T-helper 17 cell (primary cell): Measurements from ENCODE around the gene GTPBP1. TPM values are rescaled to one million over a fixed set of nuclear protein-coding genes. Genes with fewer than 3 reads are reported as not detected.

Source experiments
- ATAC-seq: fragments of 150-1000 bp; cut with Tn5 transposase; 2 replicates; pipeline ENCODE4 v1.10.0; 2021; ENCODE audit warnings: mild to moderate bottlenecking, moderate library complexity
- DNase-seq, 3 donors: peaks; one replicate each; pipeline versions ENCODE4 v3.0.0 to v3.0.0-alpha.2; 2020 to 2021
- H3K9me3 ChIP-seq: one replicate; pipeline ENCODE4 v1.7.0; 2013; ENCODE audit warnings: low read length, mild to moderate bottlenecking; ENCODE audit not compliant: control insufficient read depth, poor library complexity, severe bottlenecking
- H3K27ac Mint-ChIP-seq: one replicate; pipeline ENCODE4 v1.8.0; 2022; ENCODE audit warnings: mild to moderate bottlenecking, moderate library complexity, mixed read lengths
- H3K27me3 Mint-ChIP-seq: one replicate; pipeline ENCODE4 v1.8.0; 2022; ENCODE audit warnings: mixed read lengths
- H3K36me3 Mint-ChIP-seq: one replicate; pipeline ENCODE4 v1.8.0; 2022; ENCODE audit warnings: low read depth, mixed read lengths
- H3K4me1 Mint-ChIP-seq: one replicate; pipeline ENCODE4 v1.8.0; 2022; ENCODE audit warnings: mild to moderate bottlenecking, mixed read lengths
- H3K4me3 Mint-ChIP-seq: one replicate; pipeline ENCODE4 v1.8.0; 2022; ENCODE audit warnings: mild to moderate bottlenecking, moderate library complexity, mixed read lengths
- total RNA-seq, 4 donors: library from RNA in 2 of 4; stranded (reverse) in 2 of 4; gene quantifications; one replicate each; pipeline ENCODE4 v1.2.3 and lab custom pipeline; 2022 to 2026

Gene GTPBP1
- total RNA-seq (100 to 1,000 TPM; 220 to 235 TPM), total RNA-seq (lab: John Stamatoyannopoulos, UW) (144 to 236 reads per million in 2 donors)

- Mint-ChIP-seq H3K36me3 (peaks cover 2% of the 10 kb centered on the region), H3K27ac (peak within 1 kb of the TSS; percentile 92), H3K4me3 (peak within 1 kb of the TSS; percentile 94), H3K27me3 (no peaks in the 10 kb centered on the region), H3K4me1 (peaks cover 44% of the 10 kb centered on the region)
- ATAC-seq (peak; percentile 81), DNase-seq (peak; percentile 88 to 95 (median 89))
- no peaks in the 10 kb centered on the region for H3K9me3 ChIP-seq
These were observed at the start of gene GTPBP1 for GRCh38 chr22:38705235-38706100. GTPBP1 (plus strand) TSS chr22:38705944; CDS start chr22:38705956, 12 bp downstream.

DNA sequence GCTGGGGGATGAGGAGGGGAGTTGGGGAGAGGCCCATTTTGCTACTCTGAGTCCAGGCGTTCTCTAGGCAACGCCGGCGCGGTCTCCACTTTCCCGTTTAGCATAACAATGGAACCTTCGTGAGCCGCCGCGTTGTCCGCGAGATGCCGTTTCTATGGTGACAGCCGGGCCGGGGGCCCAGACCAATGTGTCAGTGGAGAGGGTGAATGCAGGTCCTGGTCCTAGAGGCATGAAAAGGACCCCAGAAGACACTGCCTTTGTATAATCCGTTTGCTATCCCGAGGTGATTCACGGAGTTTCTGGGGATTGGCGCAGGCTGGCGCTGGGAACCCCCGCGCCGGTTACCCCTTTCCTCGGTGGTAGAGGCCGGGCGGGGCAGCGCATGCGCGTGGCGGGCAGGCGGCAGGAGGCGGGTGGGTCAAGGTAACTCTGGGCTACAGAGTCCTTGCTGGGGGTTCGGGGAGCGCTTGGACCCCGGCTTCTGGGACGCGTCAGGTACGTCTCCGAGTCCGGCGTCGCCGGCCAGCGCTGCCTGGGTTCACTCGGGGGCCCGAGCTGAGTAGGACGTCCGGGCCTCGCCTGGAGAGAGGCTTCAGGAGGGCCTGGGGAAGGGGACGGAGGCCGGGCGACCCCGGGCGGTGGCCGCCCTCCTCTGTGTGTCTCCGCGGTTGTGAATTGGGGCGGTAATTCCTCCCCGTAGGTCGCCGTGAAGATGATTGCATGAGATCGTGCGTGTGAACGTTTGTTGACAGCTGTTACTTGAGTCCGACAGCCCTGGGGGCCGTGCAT, 49.3 kb upstream of the GTPBP1 start, which contains the start of the genes CBY1 and FAM227A:
Gene CBY1, plus strand, starts transcription at position 383 of the 789 bp plus-strand sequence. CDS start 11,417 bp downstream, outside the sequence.
Gene FAM227A, minus strand, starts transcription at position 137 of the 789 bp plus-strand sequence. CDS start 6,224 bp downstream, outside the sequence.
- DNase-seq (peak; percentile 81 to 86 (median 82)), ATAC-seq (peak; percentile 87)
- no peaks in the 10 kb centered on the region for H3K9me3 ChIP-seq
- H3K27ac Mint-ChIP-seq = peak within 1 kb of the TSS; percentile 96
- no peaks in the 10 kb centered on the region for H3K36me3 Mint-ChIP-seq
- H3K4me3 Mint-ChIP-seq = peak within 1 kb of the TSS; percentile 94
- peaks cover 17% of the 10 kb centered on the region for H3K4me1 Mint-ChIP-seq
- H3K27me3 Mint-ChIP-seq = no peaks in the 10 kb centered on the region

DNA sequence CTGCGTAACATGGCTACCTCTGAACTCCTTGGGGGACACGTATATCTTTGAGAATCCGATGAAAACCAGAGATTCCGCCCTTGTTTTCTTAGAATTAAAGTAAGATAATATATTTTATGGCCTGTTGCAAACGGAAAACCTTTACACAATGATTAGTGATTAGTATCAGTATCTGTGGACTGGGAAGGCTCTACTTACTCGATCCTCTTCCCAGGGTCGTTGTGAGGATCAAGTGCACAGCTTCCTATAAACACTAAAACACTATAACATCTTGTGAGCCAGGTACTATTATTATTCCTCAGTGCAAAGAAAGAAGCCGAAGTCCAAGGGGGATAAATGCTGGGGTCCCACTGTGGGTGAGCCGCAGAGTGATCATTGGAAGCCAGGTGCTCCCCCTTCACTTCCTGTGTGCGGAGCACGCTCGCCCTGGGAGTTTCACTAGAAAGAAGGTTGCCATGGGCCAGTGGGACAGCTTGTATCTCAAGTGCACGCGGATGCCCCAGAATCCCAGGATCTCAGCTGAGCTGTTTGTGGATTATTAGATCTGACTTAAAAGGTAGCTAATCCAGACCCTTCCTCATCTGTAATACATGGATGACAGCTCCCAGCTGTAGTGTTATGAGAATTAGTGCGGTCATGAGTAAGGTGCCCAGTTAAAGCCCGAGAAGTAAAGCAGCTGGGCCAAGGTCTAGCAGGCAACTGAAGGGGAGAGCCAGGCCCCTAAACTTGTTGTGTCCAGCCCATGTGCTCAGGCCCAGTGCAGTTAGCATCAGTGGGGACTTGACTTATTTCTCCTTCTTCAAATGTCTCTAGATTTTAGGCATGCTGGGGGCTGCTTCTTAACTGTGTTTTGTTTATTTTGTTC, 48.5 kb upstream of the GTPBP1 start:
- peaks cover 17% of the 10 kb centered on the region for H3K4me1 Mint-ChIP-seq
- peak overlapping the region; percentile 96 for H3K27ac Mint-ChIP-seq
- no peaks in the 10 kb centered on the region for H3K9me3 ChIP-seq
- ATAC-seq (peak; percentile 12), DNase-seq (peak; percentile 7 to 16 (median 15))
- peak overlapping the region; percentile 94 for H3K4me3 Mint-ChIP-seq
- no peaks in the 10 kb centered on the region for H3K27me3 Mint-ChIP-seq
- H3K36me3 Mint-ChIP-seq = no peaks in the 10 kb centered on the region

DNA sequence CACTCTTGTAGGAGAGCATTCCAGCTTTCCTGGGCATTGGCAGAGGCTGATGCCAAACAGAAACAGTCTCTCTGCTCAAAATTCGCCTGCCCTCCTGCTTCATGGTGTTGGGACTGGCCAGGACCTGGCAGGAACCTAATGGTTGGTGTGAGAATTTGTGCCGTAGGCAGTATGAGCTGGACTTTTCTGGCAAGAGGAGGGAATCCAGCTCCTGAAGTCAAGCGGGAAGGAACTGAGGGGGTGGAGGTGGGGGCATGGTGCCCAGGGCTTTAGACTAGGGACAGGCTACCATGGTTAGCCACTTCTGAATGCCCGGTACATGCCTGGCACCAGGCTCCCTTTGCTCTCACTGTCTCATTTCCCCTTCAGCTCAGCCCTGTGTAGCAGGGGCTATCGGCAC, 30.9 kb upstream of the GTPBP1 start:
- DNase-seq = no peak
- no peak overlapping the region for H3K27ac Mint-ChIP-seq
- no peak overlapping the region for H3K4me3 Mint-ChIP-seq
- no peak for ATAC-seq
- H3K4me1 Mint-ChIP-seq = peaks cover 2% of the 10 kb centered on the region
- H3K9me3 ChIP-seq = no peaks in the 10 kb centered on the region
- H3K36me3 Mint-ChIP-seq = peaks cover 2% of the 10 kb centered on the region
- H3K27me3 Mint-ChIP-seq = no peaks in the 10 kb centered on the region

DNA sequence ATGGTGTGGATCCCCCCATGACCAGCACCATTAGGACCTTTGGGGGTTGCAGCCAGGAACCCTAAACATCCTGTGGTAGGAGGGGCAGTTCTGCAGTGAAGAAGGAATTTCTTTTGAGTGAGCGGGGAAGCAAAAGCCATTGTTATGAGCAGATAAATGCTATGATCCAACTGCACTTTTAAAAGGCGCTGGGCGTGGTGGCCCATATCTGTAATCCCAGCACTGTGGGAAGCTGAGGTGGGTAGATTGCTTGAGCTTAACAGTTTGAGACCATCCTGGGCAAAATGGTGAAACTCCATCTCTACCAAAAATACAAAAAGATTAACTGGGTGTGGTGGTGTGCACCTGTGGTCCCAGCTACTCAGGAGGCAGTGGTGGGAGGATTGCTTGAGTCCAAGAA, 29.9 kb upstream of the GTPBP1 start:
- ATAC-seq (no peak), DNase-seq (no peak)
- Mint-ChIP-seq H3K27ac (no peak overlapping the region), H3K4me1 (peaks cover 2% of the 10 kb centered on the region), H3K27me3 (no peaks in the 10 kb centered on the region), H3K4me3 (no peak overlapping the region), H3K36me3 (peaks cover 2% of the 10 kb centered on the region)
- no peaks in the 10 kb centered on the region for H3K9me3 ChIP-seq

DNA sequence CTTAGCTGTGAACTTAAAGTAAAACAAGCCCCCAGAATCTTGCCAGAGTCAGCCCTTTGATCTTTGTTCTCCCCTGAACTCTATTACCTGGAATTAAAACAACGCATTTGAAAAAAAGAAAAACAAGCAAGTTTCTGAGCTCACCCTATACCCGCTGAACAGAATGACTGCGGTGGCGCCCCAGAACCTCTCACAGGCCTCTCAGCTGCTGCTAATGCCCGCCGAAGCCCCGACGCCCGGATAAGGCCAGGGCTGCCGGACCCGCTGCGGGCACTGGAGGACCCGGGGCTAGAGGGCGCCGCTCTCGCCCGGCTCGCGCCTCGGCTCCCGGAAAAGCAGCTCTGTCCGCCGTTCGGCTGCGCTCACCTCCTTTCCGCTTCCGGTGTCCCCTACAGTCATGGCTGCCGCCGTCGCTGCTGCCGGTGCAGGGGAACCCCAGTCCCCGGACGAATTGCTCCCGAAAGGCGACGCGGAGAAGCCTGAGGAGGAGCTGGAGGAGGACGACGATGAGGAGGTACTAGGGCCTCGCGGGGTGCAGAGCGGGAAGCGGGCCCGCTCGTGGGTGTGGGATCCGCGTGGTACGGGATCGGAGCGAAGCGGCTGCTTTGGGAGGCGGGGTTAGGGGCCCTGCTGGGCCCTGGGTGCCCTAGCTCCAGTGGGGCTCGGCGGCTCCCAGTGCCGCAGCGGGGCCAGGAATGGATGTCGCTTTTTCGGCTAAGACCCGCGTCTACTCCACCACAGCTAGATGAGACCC, 24.0 kb upstream of the GTPBP1 start, which contains the start of gene TOMM22:
Gene TOMM22, plus strand, starts transcription at position 376 of the 754 bp plus-strand sequence. Its CDS starts 22 bp downstream, at position 398.
- H3K9me3 ChIP-seq = no peaks in the 10 kb centered on the region
- DNase-seq = peak; percentile 73 to 76 (median 75)
- Mint-ChIP-seq H3K27ac (peak within 1 kb of the TSS; percentile 97), H3K4me1 (peaks cover 15% of the 10 kb centered on the region), H3K36me3 (peaks cover 2% of the 10 kb centered on the region), H3K4me3 (peak within 1 kb of the TSS; percentile 95), H3K27me3 (no peaks in the 10 kb centered on the region)
- ATAC-seq = peak; percentile 96

GRCh38 chr22:38684895-38685294, 20.8 kb upstream of the GTPBP1 start:
- H3K4me3 Mint-ChIP-seq = no peak overlapping the region
- H3K36me3 Mint-ChIP-seq = peaks cover 2% of the 10 kb centered on the region
- peaks cover 15% of the 10 kb centered on the region for H3K4me1 Mint-ChIP-seq
- ATAC-seq = no peak
- H3K27ac Mint-ChIP-seq = peak overlapping the region; percentile 65
- no peak for DNase-seq
- no peaks in the 10 kb centered on the region for H3K27me3 Mint-ChIP-seq
- H3K9me3 ChIP-seq = no peaks in the 10 kb centered on the region

GRCh38 chr22:38685761-38686160, 20.0 kb upstream of the GTPBP1 start:
- peaks cover 15% of the 10 kb centered on the region for H3K4me1 Mint-ChIP-seq
- H3K9me3 ChIP-seq = no peaks in the 10 kb centered on the region
- H3K27ac Mint-ChIP-seq = no peak overlapping the region
- DNase-seq (no peak), ATAC-seq (no peak)
- no peak overlapping the region for H3K4me3 Mint-ChIP-seq
- no peaks in the 10 kb centered on the region for H3K27me3 Mint-ChIP-seq
- H3K36me3 Mint-ChIP-seq = peaks cover 2% of the 10 kb centered on the region

DNA sequence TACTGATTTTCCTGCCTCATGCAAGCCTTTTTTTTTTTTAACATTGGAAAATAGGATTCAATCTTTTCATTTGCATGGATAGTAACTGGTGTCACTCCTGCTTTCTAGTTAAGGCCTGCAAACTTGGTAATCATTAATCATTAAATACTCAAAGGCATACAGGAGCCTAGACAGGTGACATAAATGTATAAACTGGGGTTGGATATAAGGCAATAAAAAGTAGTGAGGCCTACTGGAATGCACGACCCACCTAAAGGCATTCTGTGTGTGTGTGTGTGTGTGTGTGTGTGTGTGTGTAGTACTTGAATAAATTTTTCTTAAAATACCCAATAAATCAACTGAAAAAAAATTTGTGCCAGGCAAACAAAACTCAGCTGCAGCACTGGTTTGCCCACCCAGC, 16.1 kb upstream of the GTPBP1 start:
- no peak for ATAC-seq
- H3K27me3 Mint-ChIP-seq = no peaks in the 10 kb centered on the region
- no peaks in the 10 kb centered on the region for H3K9me3 ChIP-seq
- DNase-seq = no peak
- no peak overlapping the region for H3K4me3 Mint-ChIP-seq
- peaks cover 15% of the 10 kb centered on the region for H3K4me1 Mint-ChIP-seq
- no peak overlapping the region for H3K27ac Mint-ChIP-seq
- H3K36me3 Mint-ChIP-seq = peaks cover 2% of the 10 kb centered on the region

GRCh38 chr22:38694049-38694448, 11.7 kb upstream of the GTPBP1 start:
- Mint-ChIP-seq H3K4me3 (no peak overlapping the region), H3K27me3 (no peaks in the 10 kb centered on the region), H3K27ac (peak overlapping the region; percentile 80), H3K4me1 (peaks cover 39% of the 10 kb centered on the region), H3K36me3 (peaks cover 5% of the 10 kb centered on the region)
- ATAC-seq (no peak), DNase-seq (no peak)
- H3K9me3 ChIP-seq = no peaks in the 10 kb centered on the region

DNA sequence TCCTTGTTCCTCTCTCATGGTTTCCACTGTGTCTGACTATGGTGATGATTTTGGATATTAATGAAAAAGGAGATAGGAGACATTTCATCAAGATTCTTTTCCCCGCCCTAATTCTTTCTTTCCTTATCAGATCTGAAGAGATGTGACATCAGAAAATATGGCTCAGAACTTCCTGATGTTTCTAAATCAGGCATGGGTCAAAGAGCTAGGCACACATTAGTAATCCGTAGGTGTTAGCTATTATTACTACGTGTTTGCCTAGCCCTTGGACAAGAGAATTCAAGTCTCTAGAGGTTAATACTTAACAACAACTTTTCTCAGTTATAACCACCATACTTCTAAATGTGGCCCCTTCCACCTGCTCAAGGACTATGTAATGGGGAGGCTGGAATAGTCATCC, 10.8 kb upstream of the GTPBP1 start:
- H3K36me3 Mint-ChIP-seq = peaks cover 5% of the 10 kb centered on the region
- DNase-seq (no peak), ATAC-seq (no peak)
- H3K4me3 Mint-ChIP-seq = no peak overlapping the region
- peak overlapping the region; percentile 53 for H3K27ac Mint-ChIP-seq
- peaks cover 44% of the 10 kb centered on the region for H3K4me1 Mint-ChIP-seq
- H3K27me3 Mint-ChIP-seq = no peaks in the 10 kb centered on the region
- no peaks in the 10 kb centered on the region for H3K9me3 ChIP-seq
